ENCODE measurements around the gene PIK3CA.
"Not testable (repeated sequence)": the region's sequence is repeated elsewhere in the genome, so short reads cannot be mapped to it uniquely, and the experiment has no call there.

PIK3CA gene

GRCh38 chr3:179147873-179148615, at the start of gene PIK3CA:
Gene PIK3CA, plus strand, starts transcription at chr3:179148357. Its CDS starts 50,469 bp downstream, at chr3:179198826.
- DNase-seq: peak; percentile 99

- no peak for DNase-seq
Measured at GRCh38 chr3:179098388-179099077, 49.6 kb upstream of the PIK3CA start.

GRCh38 chr3:179100652-179101051, 47.5 kb upstream of the PIK3CA start:
- DNase-seq: no peak

DNA sequence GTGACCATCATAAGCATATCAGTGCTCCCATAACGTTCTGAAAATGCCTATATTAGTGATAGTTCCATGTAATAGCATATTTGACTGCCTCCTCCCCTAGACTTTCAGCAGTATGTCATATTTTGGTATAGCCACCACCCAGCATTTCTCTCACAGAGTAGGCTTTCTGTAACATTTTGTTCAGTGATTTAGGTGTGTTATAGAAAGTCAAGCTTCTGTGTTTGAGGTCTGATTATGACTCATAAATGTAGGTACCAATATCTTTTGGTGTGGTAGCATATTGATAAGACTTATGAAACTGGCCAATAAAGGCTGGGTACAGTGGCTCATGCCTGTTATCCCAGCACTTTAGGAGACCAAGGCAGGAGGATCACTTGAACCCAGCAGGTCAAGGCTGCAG, 42.3 kb upstream of the PIK3CA start:
- no peak for DNase-seq

DNA sequence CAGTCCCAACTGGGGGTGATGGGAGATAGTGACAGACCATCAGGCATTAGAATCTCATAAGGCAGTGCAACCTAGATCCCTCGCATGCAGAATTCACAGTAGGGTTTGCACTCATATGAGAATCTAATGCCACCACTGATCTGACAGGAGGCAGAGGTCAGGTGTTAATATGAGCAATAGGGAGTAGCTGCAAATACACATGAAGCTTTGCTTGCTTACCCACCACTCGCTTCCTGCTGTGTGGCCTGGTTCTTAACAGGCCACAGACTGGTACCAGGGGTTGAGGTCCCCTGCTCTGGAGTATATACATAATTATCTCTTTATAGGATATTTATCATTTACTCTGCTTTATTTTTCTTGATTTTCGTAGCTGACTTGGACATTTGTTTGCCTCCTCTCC, 40.5 kb upstream of the PIK3CA start:
- no peak for DNase-seq

DNA sequence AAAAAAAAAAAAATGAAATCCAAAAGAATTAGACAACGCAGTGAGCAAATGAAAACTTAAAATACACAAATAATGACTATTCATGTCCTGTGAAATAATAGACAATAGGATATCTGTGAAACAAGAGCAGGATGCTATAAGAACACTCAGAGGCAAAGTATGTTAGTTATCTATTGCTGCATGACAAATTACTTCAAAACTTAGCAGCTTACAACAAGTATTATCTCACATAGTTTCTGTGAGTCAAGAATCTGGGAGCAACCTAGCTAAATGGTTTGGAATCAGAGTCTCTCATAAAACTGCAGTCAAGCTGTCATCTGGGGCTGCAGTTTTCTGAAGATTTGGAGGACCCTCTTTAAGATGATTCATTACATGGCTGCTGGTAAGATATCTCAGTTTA, 40.1 kb upstream of the PIK3CA start:
- no peak for DNase-seq

DNA sequence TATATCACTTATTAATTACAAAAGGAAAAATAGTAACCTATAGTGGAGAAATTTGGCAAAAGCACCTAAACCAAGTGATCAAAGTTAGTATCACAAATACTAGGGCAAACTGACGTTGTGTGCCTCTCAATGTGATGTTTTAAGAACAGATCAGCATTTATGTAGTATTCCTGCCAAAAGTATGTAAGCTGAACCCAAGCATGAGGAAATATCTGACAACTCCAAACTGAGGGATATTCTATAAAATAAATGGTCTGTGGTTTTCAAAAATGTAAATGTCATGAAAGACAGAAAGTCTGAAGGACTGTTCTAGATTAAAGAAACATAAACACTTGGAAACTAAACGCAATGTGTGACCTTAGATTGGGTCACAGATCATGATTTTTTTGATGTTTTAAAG, 34.3 kb upstream of the PIK3CA start:
- DNase-seq: no peak

DNA sequence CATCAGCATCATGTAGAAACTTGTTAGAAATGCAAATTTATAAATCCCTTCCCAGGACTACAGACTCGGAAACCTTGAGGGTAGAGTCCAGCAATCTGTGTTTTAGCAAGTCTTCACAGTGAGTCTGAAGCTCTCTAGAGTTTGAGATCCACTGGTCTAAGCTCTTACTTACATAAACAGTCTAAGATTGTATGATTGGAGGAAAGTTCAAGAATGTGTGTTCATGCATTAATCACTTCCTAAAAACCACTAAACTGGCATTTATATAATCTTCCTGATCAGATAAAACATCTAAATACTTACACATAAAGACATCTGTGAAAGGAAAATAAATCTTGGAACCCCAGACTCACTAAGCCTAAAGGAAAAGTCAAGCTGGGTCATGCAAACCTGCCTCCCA, 32.7 kb upstream of the PIK3CA start:
- not testable (repeated sequence) for DNase-seq

DNA sequence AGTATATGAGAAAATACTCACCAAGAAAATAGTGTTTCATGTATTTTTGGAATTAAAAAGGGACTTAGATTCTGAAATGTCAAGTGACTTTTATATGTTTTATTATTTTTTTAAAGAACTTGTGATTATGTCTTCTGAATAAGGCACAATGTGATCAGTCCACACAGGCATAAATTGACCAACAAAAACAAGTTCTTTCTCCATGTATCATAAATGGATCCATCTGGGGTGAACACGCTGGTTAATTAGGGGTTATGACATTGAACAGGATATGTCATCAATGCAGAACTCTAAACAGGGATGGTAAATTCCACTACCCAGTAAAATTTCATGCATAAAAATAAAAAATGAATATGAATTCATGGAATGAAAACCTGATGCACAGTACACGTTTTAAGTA, 31.3 kb upstream of the PIK3CA start:
- DNase-seq: no peak

- DNase-seq: not testable (repeated sequence)
Measured at GRCh38 chr3:179132191-179132890, 15.8 kb upstream of the PIK3CA start.

DNA sequence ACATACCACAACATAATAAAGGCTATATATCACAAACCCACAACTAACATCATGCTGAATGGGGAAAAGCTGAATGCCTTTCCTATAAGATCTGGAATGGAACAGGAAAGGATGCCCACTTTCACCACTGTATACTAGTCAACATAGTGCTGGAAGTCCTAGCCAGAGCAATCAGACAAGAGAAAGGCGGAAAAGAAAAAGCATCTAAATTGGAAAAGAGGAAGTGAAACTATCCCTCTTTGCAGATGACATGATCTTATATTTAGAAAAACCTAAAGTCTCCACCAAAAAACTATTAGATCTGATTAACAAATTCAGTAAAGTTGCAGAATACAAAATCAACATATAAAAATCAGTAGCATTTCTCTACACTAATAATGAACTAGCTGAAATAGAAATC, 14.6 kb upstream of the PIK3CA start:
- DNase-seq: peak; percentile 13

GRCh38 chr3:179136195-179136594, 12.0 kb upstream of the PIK3CA start:
- no peak for DNase-seq

- DNase-seq: no peak
Measured at GRCh38 chr3:179141890-179142289, 6.3 kb upstream of the PIK3CA start.

DNA sequence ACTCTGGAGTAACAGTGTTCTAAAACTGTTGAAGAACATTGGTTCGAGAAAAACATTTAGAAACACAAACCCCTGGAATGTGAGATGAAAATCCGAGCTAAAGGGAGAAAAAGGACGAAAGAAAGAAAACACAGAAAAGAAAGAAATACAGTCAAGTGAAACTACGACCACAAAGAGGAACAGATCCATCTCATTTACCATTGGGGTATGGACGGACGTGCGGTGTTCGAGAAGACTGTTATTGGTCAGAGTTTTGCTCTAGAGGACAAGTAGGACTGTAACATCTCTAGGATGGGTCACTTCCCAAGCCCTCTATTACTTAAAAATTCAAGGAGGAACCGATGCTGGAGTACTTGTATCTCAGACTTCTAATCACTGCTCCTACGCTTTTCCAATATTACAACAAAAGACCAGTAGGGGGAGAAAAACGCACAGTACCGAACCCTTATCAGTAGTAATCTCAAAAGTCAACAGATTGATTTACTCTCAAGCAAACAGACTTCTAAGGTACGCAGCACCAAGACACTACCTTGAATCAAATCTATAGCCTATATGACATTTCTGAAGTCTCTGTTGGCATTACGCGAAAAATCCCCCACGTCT, 1.1 kb upstream of the PIK3CA start:
- peak; percentile 75 for DNase-seq

GRCh38 chr3:179147514-179147872, 664 bp upstream of the PIK3CA start:
- DNase-seq: no peak

- peak; percentile 40 for DNase-seq
Measured at GRCh38 chr3:179148616-179149405, 654 bp downstream of the PIK3CA start.

DNA sequence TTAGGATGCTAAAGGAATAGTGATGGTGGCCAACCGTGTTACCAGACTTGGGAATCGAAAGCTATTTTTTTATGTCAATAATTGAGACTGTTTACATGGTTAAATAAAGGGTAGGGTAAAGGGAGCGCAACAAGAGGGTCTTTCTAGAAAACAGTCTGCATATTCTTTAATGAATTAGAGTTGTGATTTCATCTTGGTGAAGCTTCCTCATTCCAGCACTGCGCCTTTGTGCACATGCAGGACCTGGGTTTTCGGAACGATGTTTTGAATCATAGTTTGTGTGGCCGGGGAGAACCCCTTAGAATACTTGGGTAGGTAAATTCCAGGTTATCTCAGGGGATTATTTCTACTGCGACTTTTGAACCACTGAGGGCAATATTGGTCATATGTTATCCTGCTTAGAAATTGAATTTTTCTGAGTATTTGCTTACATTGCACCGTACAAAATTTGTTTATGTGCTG, 1.3 kb downstream of the PIK3CA start:
- DNase-seq: peak; percentile 51

- no peak for DNase-seq
Measured at GRCh38 chr3:179149951-179150350, 1.8 kb downstream of the PIK3CA start.

GRCh38 chr3:179150610-179151009, 2.5 kb downstream of the PIK3CA start:
- no peak for DNase-seq

DNA sequence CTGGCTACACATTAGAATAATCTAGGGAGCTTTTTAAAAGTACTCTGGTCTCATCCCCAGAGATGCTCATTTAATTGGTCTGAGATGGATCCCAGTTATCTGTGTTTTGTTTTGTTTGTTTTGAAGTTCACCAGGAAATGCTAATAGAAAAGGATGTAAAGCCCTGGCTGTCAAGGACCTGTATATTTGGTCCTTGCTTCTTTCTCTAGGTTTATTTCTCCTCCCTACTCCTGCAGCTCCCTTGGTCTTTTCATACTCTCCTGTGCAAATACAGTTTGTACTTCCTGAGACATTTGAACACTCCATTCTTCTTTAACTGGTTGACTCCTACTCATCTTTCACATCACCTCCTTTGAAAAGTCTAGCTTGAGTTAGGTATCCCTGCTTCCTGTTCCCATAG, 3.3 kb downstream of the PIK3CA start:
- DNase-seq: no peak

DNA sequence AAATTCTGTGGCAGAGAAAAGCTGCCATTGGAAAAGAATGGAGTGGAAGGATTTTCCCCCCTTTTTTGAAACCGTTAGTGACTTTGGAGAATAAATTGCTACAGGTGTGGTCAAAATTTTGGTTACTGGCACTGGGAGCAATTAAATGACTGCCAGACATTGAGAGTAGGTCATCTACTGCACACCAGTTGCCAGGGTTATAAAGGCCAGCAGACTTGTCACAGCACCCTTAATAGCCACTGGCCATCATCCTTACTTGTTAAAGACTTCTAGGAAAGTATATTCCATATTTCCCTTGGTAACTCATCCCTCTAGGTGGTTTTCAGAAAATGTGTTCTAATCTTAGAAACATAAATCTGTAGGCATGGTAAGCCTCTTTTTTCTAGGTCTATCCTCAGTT, 8.0 kb downstream of the PIK3CA start:
- DNase-seq: no peak

- no peak for DNase-seq
Measured at GRCh38 chr3:179156775-179157174, 8.6 kb downstream of the PIK3CA start.

All from inflammatory macrophage treated with lipopolysaccharide for 4 hours (primary cell).